B cell (primary cell): ENCODE measurements around the gene LYRM2. TPM values are rescaled to one million over a fixed set of nuclear protein-coding genes. Genes with fewer than 3 reads are reported as not detected.

Source experiments
- ATAC-seq: fragments of 200-7000 bp; cut with Tn5 transposase; one replicate; pipeline ENCODE4 v1.10.0; 2021; ENCODE audit warnings: low read depth, mild to moderate bottlenecking, moderate number of reproducible peaks, moderate library complexity
- CTCF ChIA-PET: fragments of 350-600 bp; sonication (Branson Sonifier 250); formaldehyde crosslinking; loops from one replicate; lab custom pipeline; 2021; ENCODE audit warnings: antibody characterized with exemption, inconsistent platforms; lab: Charles Lee
- POLR2A ChIA-PET: fragments of 350-600 bp; sonication (Branson Sonifier 250); formaldehyde crosslinking; loops from one replicate; lab custom pipeline; 2021; ENCODE audit warnings: antibody characterized with exemption; lab: Charles Lee
- DNase-seq: peaks from one replicate; pipeline ENCODE4 v3.0.0; 2013
- H2AFZ ChIP-seq: 2 replicates; pipeline ENCODE4 v1.6.1; 2012; ENCODE audit warnings: mild to moderate bottlenecking, low read depth, low read length; ENCODE audit not compliant: insufficient read depth, poor library complexity, severe bottlenecking
- H3K27ac ChIP-seq, 2 donors: 1 replicate in 1 of 2; 2 replicates in 1 of 2; pipeline ENCODE4 v1.5.1; 2012 to 2013; ENCODE audit warnings: low read length in 2 of 2, mild to moderate bottlenecking in 2 of 2, moderate library complexity in 1 of 2
- H3K27me3 ChIP-seq, 4 experiments: fragments of 200-600 bp in 1 of 4; sonication (generic) in 1 of 4; replicated peaks in 1 of 4; 1 replicate in 2 of 4; 2 replicates in 2 of 4; pipeline versions ENCODE4 v1.6.1 to v1.7.0; 2013 to 2016; ENCODE audit warnings: low read length in 3 of 4, mild to moderate bottlenecking in 2 of 4, mixed read lengths in 1 of 4, moderate library complexity in 1 of 4; ENCODE audit not compliant: insufficient read depth in 4 of 4, control insufficient read depth in 3 of 4; ENCODE audit errors: control extremely low read depth in 1 of 4
- H3K36me3 ChIP-seq, 2 experiments: replicated peaks in 1 of 2; 1 replicate in 1 of 2; 2 replicates in 1 of 2; pipeline versions ENCODE4 v1.6.1 to v1.7.1; 2013; ENCODE audit warnings: low read length in 1 of 2; ENCODE audit not compliant: insufficient read depth in 2 of 2, control insufficient read depth in 1 of 2; ENCODE audit errors: control extremely low read depth in 1 of 2, extremely low read depth in 1 of 2
- H3K4me1 ChIP-seq, 2 donors: fragments of 200-600 bp in 1 of 2; sonication (generic) in 1 of 2; 1 replicate in 1 of 2; 2 replicates in 1 of 2; pipeline versions ENCODE4 v1.5.1 to v1.6.1; 2013 to 2017; ENCODE audit warnings: low read length in 2 of 2; ENCODE audit not compliant: control insufficient read depth in 2 of 2, insufficient read depth in 2 of 2
- H3K4me2 ChIP-seq: replicated peaks from 2 replicates; pipeline ENCODE3; 2012; ENCODE audit warnings: mild to moderate bottlenecking, low read depth, low read length; ENCODE audit not compliant: poor library complexity, severe bottlenecking
- H3K4me3 ChIP-seq, 5 experiments: fragments of 200-600 bp in 1 of 5; sonication (generic) in 1 of 5; 1 replicate in 3 of 5; 2 replicates in 2 of 5; pipeline versions ENCODE4 v1.5.1 to v1.7.0; 2011 to 2016; ENCODE audit warnings: low read length in 4 of 5, mild to moderate bottlenecking in 4 of 5, low read depth in 2 of 5, control low read depth in 1 of 5, moderate library complexity in 1 of 5; ENCODE audit not compliant: insufficient read depth in 1 of 5; ENCODE audit errors: control extremely low read depth in 1 of 5, extremely low read depth in 1 of 5
- H3K79me2 ChIP-seq: fragments of 200-600 bp; sonication (generic); one replicate; pipeline ENCODE4 v1.6.0; 2016; ENCODE audit warnings: low read length; ENCODE audit not compliant: control insufficient read depth, insufficient read depth
- H3K9ac ChIP-seq: fragments of 200-600 bp; sonication (generic); 2 replicates; pipeline ENCODE4 v1.6.1; 2017; ENCODE audit warnings: mild to moderate bottlenecking, low read length, moderate library complexity
- H3K9me3 ChIP-seq, 3 donors: one replicate each; pipeline versions ENCODE4 v1.6.1 to v1.7.1; 2013; ENCODE audit warnings: low read length in 2 of 3; ENCODE audit not compliant: control insufficient read depth in 2 of 3, insufficient read depth in 1 of 3; ENCODE audit errors: control extremely low read depth in 1 of 3
- H4K20me1 ChIP-seq: 2 replicates; pipeline ENCODE4 v1.6.0; 2012; ENCODE audit warnings: mild to moderate bottlenecking, low read length; ENCODE audit not compliant: insufficient read depth, control insufficient read depth, poor library complexity, severe bottlenecking
- H3K27ac Mint-ChIP-seq: one replicate; pipeline ENCODE4 v1.8.0; 2021; ENCODE audit warnings: mixed read lengths
- H3K27me3 Mint-ChIP-seq: one replicate; pipeline ENCODE4 v1.8.0; 2021; ENCODE audit warnings: mixed read lengths
- H3K4me1 Mint-ChIP-seq: one replicate; pipeline ENCODE4 v1.8.0; 2021; ENCODE audit warnings: mixed read lengths
- H3K4me3 Mint-ChIP-seq: one replicate; pipeline ENCODE4 v1.8.0; 2021; ENCODE audit warnings: mixed read lengths
- H3K9me3 Mint-ChIP-seq: one replicate; pipeline ENCODE4 v1.8.0; 2022; ENCODE audit warnings: mixed read lengths; ENCODE audit not compliant: insufficient read depth
- CTCF ChIP-seq: fragments of 200-600 bp; IDR thresholded peaks from one replicate; pipeline ENCODE4 v1.8.0; 2022; ENCODE audit warnings: antibody characterized with exemption, mild to moderate bottlenecking
- EZH2 ChIP-seq: IDR thresholded peaks from 2 replicates; pipeline ENCODE4 v1.6.1; 2012; ENCODE audit warnings: borderline replicate concordance, low read depth, mild to moderate bottlenecking, moderate library complexity, low read length; ENCODE audit not compliant: insufficient read depth, poor library complexity, severe bottlenecking
- WGBS: methylation state at CpG from one replicate; pipeline ENCODE4 v1.1.5; 2013; ENCODE audit warnings: missing lambda C conversion rate; ENCODE audit not compliant: insufficient coverage; 5-methylcytosine and 5-hydroxymethylcytosine counted together
- intact Hi-C: fragments of 100-400 bp; cut with micrococcal nuclease; formaldehyde crosslinking; loops from one replicate; pipeline ENCODE4 v1.10.0; 2022
- polyA plus RNA-seq: library from polyadenylated mRNA; depleted of rRNA; stranded (reverse); fragments of >200 nt; gene quantifications from 2 replicates; pipeline ENCODE4 v1.2.3, GENCODE V29; 2012
- total RNA-seq, 2 donors: library from RNA; stranded (reverse); fragments of 120-200 nt in 1 of 2; gene quantifications; 1 replicate in 1 of 2; 2 replicates in 1 of 2; pipeline versions ENCODE4 v1.2.3 to v1.2.4, GENCODE V29; 2013 to 2022

The LYRM2 gene
- total and polyA plus RNA-seq, 2 donors (not counting 1 experiment from before 2014, with no cell fraction given), result 17.6 to 33.7 TPM

- no peak for ATAC-seq
Observed at GRCh38 chr6:89574910-89575561, 63.5 kb downstream of the LYRM2 start.

More at GRCh38 chr6:89574910-89575561, 63.5 kb downstream of the LYRM2 start:
- Mint-ChIP-seq H3K27ac (no peak overlapping the region), H3K4me3 (no peak overlapping the region), H3K27me3 (no peaks in the 10 kb centered on the region), H3K9me3 (no peaks in the 10 kb centered on the region), H3K4me1 (no peaks in the 10 kb centered on the region)
- POLR2A ChIA-PET, result no interaction called here
- CTCF ChIA-PET, result no interaction called here
- TF ChIP-seq CTCF, result no peak
- no peak for TF ChIP-seq EZH2
- no peaks in the 10 kb centered on the region for H4K20me1 ChIP-seq
- H3K4me1 ChIP-seq, result no peaks in the 10 kb centered on the region
- H3K27ac ChIP-seq, result no peak overlapping the region
- H3K27me3 ChIP-seq, result no peaks in the 10 kb centered on the region
- H3K79me2 ChIP-seq, result no peaks in the 10 kb centered on the region
- H3K9ac ChIP-seq, result no peak overlapping the region
- H3K4me3 ChIP-seq, result no peak overlapping the region
- DNase-seq, result no peak
- H2AFZ ChIP-seq, result no peak overlapping the region
- no peaks in the 10 kb centered on the region for H3K9me3 ChIP-seq
- H3K4me2 ChIP-seq, result no peak overlapping the region
- H3K36me3 ChIP-seq, result no peaks in the 10 kb centered on the region
- intact Hi-C loops, result no loop called here
- 93% methylated on average over 2 of the region's 2 CpGs for WGBS
